Cerebellar cortex (tissue), 1 donor: ENCODE measurements around the gene MFAP3L.
"Not testable (repeated sequence)": the region's sequence is repeated elsewhere in the genome, so short reads cannot be mapped to it uniquely, and the experiment has no call there.

Experiments used
- DNase-seq: peaks from one replicate; pipeline ENCODE4 v3.0.0-alpha.2; 2015; ENCODE audit warnings: low spot score

The MFAP3L gene

GRCh38 chr4:170026253-170027021 lies at the start of gene MFAP3L:
Gene MFAP3L (minus strand): TSS chr4:170026395. CDS start chr4:170005877, 20,518 bp downstream.
- peak; percentile 72 for DNase-seq

- DNase-seq = no peak
Measured at GRCh38 chr4:170071196-170071595, 45.0 kb upstream of the MFAP3L start.

- no peak for DNase-seq
Measured at GRCh38 chr4:170068438-170069128, 42.4 kb upstream of the MFAP3L start.

GRCh38 chr4:170059421-170059820 lies 33.2 kb upstream of the MFAP3L start:
- no peak for DNase-seq

- no peak for DNase-seq
Measured at GRCh38 chr4:170058826-170059225, 32.6 kb upstream of the MFAP3L start.

GRCh38 chr4:170057866-170058265 lies 31.7 kb upstream of the MFAP3L start:
- no peak for DNase-seq

GRCh38 chr4:170052919-170053318 lies 26.7 kb upstream of the MFAP3L start:
- no peak for DNase-seq

- DNase-seq = no peak
Measured at GRCh38 chr4:170051402-170051801, 25.2 kb upstream of the MFAP3L start.

- DNase-seq = no peak
Measured at GRCh38 chr4:170049766-170050165, 23.6 kb upstream of the MFAP3L start.

- DNase-seq = peak; percentile 78
Measured at GRCh38 chr4:170047771-170048354, 21.7 kb upstream of the MFAP3L start.

GRCh38 chr4:170046156-170046555 lies 20.0 kb upstream of the MFAP3L start:
- not testable (repeated sequence) for DNase-seq

GRCh38 chr4:170040031-170040680 lies 14.0 kb upstream of the MFAP3L start:
- no peak for DNase-seq

- DNase-seq = no peak
Measured at GRCh38 chr4:170038769-170039168, 12.6 kb upstream of the MFAP3L start.

- DNase-seq = no peak
Measured at GRCh38 chr4:170038232-170038631, 12.0 kb upstream of the MFAP3L start.

- DNase-seq = no peak
Measured at GRCh38 chr4:170037481-170037880, 11.3 kb upstream of the MFAP3L start.

GRCh38 chr4:170035845-170036244 lies 9.7 kb upstream of the MFAP3L start:
- DNase-seq = no peak

GRCh38 chr4:170035231-170035630 lies 9.0 kb upstream of the MFAP3L start:
- DNase-seq = no peak

- DNase-seq = no peak
Measured at GRCh38 chr4:170033999-170034398, 7.8 kb upstream of the MFAP3L start.

GRCh38 chr4:170030121-170030520 lies 3.9 kb upstream of the MFAP3L start:
- no peak for DNase-seq

- DNase-seq = peak; percentile 92
Measured at GRCh38 chr4:170027181-170027829, 1.1 kb upstream of the MFAP3L start.

- DNase-seq = peak; percentile 56
Measured at GRCh38 chr4:170025523-170026252, 507 bp downstream of the MFAP3L start.
